CD4-positive, alpha-beta T cell treated with Interleukin-6 at 100 ng/mL for 8 hours (primary cell): ENCODE results near the gene CLIC1.
"Not testable (repeated sequence)": the region's sequence is repeated elsewhere in the genome, so short reads cannot be mapped to it uniquely, and the experiment has no call there.

Experiments
- DNase-seq: peaks from one replicate; pipeline ENCODE4 v3.0.0-alpha.2; 2020; ENCODE audit warnings: mixed read lengths, low spot score

The CLIC1 gene

DNA sequence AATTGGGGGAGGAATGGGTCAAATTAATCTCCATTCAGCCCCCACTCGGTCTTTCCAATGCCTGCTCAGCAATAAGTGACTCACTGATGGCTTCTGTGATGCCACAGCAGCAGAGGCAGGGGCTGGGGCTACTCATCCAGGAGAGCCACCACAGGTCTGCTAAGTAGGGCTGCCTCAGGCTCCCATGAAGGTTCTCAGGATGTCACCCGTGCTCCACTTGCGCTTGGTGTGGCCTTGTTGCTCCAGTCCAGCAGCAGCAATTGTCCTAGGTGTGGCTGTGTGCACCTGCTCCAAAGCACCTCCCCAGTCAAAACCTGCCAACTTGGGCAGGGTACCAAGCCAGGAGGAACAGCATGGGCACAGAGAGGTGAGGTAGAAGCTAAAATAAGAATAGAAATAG lies 14.2 kb downstream of the CLIC1 start:
- no peak for DNase-seq

DNA sequence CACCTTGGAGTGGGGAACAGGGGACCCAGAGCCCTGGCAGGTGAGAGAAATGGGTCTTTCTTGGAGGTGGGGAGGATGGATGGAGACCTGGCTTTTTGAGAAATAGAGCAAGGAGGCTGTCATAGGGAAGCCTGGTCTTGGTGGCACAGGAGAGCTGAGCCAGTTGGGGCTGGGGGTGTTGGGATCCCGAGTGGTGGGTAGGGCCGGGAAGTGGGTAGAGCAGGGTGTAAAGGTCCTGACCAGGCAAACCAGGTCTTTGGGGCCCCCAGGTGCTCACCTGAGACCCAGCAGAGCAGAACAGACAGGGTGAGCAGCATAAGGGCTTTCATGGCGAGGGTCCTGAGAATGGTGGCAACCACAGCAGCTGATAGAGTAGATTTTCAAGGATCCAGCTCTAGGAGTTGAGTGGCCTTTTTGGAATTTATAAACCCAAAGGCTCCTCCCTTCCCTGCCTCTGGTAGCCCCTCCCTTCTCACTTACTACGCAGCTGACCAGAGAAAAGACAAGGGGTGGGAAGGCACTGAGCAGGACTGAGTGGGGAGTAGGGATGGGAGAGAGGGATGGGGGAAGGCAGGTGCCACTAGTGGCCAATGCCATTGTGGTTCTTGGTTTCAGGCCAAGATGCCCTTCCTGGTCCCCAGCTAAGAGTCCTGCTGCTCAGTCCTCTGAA lies 14.8 kb downstream of the CLIC1 start, which contains the start of gene LY6G6C:
Gene LY6G6C (minus strand): TSS at position 396 of the 670 bp plus-strand sequence. CDS start 67 bp downstream, at position 329.
- no peak for DNase-seq

DNA sequence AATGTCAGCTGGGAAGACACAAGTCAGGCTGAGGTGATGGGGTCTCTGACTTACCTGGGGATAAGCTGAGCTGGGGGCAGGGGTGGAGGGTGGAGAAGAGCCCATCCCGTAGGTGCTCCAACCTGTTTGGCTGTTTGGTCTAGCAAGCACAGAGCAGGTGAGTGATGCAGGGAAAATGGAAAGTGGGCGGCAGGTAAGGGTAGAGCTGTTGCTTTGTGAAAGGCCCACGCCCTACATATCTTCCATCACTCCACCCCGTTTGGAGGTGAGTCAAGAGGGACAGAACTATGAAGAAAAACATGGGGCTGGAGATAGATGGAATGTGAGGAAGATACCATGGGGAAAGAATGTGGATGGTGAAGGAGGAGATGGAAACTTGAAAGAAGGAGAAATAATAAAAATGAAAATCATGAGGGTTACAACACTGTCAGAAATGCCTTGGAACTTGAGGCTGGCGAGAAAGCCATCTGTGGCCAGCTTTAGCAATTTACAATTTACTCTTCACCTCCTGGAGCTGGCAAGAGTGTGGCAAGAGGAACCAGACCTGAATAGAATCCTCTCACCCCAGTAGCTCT lies 16.0 kb downstream of the CLIC1 start:
- no peak for DNase-seq

DNA sequence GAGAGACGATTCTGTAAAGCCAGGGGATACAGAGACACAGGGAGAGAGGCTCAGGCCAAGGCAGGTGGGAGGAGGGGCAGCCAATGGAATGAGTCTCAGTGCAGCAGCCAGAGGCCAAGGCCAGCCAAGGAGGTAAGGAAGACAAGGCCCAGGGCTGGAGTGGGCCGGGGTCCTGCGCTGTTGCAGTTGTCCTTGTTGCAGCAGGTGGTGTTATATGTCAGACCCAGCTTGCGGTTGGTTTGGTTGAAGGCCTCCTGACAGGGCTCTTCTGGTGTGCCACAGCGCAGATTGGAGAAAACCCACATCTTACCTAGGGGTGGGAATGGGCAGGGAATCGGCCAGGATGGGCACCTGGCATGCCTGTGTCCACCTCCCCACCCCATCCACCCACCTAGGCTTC lies 17.3 kb downstream of the CLIC1 start:
- no peak for DNase-seq

DNA sequence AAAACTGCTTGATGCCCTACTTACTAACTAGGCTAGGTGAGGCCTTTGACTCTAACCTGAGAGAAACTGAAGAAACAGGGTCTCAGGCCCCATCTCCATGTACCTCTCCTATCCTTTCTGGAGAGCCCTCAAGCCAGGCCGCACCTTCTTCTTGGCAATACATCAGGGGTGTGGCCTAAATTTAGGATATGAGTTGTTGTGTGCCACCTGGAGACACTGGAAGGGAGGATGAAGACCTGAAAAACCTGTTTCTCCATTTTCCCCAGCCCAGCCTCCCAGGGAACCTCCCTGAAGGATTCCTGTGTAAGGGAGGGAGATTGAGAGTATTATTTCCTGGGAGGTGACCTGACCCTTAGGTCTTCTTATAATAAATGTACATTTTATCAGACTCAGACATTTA lies 18.1 kb downstream of the CLIC1 start:
- DNase-seq, result no peak

DNA sequence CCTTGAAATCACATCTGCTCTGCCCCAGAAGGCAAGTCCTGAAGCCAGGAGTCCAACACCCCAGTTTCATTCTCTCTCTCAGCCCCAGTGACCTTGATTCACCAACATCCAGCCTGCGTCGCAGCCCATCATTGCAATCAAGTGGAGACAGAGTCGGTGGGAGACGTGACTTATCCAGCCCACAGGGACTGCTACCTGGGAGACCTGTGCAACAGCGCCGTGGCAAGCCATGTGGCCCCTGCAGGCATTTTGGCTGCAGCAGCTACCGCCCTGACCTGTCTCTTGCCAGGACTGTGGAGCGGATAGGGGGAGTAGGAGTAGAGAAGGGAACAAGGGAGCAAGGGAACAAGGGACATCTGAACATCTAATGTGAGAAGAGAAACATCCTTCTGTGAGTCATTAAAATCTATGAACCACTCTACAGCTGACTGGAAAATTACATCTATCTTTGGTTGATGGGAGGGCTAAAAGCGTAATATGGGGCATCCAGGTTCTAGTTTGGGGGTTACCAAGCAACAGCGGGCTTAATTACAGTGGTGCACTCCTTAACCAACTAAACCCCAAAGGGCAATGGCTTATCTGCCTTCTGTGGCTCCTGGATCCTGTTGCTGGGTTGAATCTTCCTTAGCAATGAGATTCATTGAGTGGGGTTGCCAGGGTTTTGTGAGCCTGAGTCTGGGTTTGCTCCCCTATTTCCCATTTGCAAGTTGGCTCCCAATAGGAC lies 18.7 kb downstream of the CLIC1 start:
- DNase-seq, result no peak

DNA sequence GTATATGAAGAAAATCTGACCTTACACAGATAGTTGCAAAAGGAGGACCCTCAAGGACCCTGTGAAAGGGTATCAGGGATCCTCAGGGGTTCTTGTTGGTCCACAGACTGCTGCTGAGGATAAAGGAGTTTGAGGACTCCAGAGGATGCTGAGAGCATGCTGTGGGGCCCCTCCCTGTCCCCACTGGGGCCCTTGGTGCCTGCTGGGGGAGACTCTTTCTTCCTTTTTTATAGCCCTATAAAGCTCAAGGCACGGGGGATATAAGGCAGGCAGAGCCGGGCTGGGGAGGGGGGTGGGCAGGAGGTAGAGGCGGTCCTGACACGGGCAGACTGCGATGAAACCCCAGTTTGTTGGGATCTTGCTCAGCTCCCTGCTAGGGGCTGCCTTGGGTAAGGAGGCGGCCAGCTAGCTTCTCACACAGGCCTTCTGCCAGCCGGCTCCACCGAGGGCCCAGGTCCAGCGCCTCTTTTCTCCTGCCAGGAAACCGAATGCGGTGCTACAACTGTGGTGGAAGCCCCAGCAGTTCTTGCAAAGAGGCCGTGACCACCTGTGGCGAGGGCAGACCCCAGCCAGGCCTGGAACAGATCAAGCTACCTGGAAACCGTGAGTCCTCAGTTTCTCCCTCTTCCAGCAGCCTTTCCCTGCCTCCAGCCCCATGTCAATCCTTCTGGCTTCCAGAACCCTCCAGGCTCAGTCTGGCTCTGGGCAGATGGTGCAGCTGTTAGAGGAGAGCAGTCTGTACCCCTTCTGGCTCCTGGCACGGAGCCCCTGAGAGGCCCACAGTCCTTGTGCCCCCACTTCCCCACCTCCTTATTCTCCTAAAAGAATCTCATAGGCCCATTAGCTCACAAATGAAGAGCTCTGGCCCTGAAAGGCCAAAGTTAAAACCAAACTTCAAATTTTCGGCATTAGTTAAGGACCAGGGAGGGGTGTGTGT lies 21.0 kb downstream of the CLIC1 start, which contains the start of gene LY6G6D:
Gene LY6G6D (plus strand): TSS at position 327 of the 937 bp plus-strand sequence. CDS start 8 bp downstream, at position 335.
- no peak for DNase-seq

DNA sequence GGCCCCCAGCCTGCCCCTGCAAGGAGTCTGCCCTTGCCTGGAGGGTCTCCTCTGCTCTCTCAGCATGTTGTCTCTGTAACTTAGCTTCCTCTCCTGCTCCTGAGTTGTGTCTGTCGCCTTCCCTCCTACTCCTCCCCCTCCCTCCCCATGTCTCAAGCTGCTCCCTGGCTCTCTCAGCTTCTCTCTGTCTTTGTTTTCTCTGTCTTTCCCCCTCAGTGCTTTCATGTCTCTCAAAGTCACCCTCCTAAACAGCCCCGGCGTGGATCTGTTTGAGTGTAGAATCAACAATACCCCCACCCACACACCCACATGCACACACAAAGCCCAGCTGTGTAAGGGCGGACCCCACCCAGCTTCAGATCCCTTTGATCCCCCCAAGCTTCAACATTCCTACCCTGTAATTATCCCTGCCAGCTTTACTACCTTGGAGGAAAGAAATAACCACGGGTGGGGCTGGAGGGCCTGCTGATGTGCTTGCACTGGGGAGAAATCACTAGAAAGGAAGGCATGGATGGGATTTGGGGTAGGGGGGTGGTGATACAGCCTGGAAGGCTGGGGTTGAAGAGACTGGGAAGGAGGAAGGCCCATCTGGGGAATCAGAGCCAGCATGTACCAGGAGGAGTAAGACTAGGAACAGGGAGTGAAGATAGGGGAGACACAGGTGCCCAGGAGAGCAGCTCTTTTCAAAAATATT lies 22.2 kb downstream of the CLIC1 start:
- no peak for DNase-seq

DNA sequence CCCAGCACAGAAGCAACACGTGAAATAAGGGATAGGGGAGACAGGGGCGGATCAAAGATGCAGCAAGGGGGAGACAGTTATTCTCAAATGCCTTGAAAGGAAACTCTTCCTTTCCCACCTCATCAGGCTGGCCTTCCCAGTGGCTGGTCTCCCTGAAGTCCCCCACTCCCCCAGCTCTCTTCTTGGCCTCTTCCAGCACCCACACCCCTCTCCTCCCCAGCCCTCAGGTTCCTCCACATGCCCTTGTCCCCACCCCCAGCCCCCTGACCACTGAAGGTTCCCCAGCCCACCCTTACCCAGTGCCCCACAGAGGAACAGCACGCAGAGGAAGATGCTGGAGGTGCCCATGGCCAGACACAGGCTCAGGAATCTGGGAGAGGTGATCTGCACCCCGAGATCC lies 22.9 kb downstream of the CLIC1 start:
- no peak for DNase-seq

DNA sequence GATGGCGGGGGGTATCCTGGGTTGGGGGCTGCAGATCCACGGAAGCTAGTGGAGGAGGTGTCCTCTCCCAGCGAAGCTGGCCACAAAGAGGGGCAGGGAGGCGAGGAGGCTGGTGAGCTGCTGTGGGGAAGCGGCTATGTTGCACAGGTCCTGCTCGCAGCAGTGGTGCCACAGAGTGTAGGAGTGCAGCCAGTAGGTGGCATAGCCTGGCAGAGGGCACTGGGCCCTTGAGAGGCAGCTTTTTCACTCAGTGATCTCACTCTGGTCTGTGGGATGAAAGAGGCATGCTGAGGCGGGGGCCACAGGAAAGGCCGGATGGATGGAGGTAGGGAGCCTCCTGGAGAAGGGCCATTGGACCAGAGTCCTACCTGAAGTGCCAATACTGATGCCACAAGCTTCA lies 24.0 kb downstream of the CLIC1 start:
- no peak for DNase-seq

DNA sequence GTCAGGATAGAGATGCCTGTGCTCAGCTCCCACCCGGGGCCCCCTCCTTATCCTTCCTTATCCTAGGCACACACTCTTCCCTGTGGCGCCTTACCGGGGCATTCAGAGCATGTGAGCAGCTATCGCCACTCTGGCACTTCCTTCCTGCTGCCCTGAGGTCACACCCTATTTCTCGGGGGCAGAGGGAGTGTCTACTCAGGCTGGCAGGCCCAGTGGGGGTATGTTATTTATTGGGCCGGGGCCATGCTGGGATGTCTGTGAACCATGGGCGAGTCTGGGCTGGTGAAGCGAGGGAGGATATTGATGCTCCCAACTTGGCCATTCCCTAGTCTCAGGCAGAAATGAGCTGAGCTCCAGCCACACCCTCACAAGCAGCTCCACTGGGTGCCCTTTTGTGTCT lies 25.1 kb downstream of the CLIC1 start:
- no peak for DNase-seq

DNA sequence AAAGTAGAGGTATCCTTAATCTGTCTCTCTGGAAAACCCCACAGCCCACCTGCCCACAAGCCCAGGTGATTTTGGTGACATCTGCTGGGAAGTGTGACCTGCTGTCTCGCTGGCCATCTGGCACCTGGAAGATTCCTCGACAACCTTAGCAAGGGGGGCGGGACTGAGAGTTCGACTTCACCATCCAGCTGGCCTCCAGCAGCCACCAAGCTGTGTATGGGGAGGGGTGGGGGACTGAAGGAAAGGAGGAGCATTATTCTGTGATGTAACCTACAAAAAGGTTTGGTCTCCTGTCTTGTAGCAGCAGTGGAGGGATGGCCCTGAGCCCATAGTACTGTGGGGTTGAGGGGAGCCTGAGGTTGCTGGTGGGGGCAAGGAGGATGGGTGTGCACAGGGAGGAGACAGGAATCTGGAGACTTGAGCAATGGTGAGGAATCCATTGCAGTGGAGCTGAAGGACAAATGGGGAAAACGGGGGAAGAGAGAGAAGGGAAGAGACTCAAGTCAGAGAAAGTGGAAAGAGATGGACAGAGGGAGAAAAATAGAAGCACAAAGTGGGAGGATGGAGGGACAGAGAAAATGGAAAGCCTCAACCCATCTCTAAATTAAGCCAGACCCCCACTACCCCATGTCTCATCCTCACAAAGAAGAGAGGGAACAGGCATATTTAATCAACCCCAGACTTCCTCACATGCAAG lies 25.7 kb downstream of the CLIC1 start:
- DNase-seq, result no peak

DNA sequence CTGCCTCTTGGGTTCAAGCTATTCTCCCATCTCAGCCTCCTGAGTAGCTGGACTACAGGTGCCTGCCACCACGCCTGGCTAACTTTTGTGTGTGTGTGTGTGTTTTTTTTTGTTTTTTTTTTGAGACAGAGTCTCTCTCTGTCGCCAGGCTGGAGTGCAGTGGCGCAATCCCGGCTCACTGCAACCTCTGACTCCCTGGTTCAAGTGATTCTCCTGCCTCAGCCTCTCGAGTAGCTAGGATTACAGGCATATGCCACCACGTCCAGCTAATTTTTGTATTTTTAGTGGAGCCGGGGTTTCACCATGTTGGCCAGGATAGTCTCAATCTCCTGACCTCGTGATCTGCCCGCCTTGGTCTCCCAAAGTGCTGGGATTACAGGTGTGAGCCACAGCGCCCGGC lies 27.2 kb downstream of the CLIC1 start:
- DNase-seq, result not testable (repeated sequence)

DNA sequence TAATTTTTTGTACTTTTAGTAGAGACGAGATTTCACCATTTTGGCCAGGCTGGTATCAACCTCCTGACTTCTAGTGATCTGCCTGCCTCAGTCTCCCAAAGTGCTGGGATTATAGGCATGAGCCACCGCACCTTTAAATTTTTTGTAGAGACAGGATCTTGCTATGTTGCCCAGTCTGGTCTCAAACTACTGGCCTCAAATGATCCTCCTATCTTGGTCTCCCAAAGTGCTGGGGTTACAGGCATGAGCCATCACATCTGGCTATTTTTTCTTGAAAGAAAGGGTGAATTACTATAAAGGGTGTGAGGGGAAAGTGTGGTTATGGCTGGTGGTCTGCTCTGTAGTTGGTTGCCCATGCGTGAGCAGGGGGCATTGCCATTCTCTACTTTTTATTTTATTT lies 28.1 kb downstream of the CLIC1 start:
- no peak for DNase-seq

DNA sequence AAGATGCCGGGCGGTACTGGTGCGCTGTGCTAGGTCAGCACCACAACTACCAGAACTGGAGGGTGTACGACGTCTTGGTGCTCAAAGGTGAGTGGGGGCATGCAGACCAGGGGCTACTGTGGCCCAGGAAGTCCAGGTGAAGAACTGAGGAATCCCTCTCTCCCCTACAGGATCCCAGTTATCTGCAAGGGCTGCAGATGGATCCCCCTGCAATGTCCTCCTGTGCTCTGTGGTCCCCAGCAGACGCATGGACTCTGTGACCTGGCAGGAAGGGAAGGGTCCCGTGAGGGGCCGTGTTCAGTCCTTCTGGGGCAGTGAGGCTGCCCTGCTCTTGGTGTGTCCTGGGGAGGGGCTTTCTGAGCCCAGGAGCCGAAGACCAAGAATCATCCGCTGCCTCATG lies 28.6 kb downstream of the CLIC1 start:
- DNase-seq, result no peak

DNA sequence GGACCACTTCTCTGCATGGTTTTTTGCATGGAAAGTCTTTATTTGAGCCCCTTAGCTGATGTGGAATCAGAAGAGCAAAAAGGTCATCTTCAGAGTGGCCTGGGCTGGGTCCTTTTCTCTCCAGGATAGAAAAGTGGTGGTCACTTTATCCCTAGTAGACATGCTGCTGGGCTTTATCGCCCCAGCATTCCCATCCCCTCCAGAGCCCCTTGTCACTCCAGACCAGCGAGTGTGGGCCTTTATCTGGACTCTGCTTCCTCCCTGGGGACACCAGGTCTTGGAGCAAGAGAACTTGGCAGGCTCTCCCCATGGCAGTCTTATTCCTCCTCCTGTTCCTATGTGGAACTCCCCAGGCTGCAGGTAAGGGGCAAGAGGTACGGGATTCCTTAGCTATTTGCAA lies 29.7 kb downstream of the CLIC1 start, which contains the start of gene LY6G6F:
Gene LY6G6F (plus strand): TSS at position 268 of the 400 bp plus-strand sequence. CDS start 41 bp downstream, at position 309.
- no peak for DNase-seq

DNA sequence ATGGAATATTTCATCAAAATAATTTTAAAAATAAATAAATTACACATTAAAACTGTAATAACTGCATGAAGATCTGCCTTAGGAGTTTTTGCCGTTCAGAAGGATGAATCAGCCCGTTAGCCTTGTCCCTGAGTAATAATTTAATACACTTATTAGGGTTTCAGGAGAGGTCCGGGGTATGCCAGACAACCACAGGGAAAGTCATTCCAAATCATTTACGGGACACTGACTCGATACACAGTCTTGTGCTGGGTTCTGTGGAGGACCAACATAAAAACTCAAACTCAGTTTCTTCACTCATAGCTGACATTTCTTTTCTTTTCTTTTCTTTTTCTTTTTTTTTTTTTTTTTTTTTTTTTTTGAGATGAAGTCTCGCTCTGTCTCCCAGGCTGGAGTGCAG lies 30.4 kb downstream of the CLIC1 start:
- DNase-seq, result no peak

DNA sequence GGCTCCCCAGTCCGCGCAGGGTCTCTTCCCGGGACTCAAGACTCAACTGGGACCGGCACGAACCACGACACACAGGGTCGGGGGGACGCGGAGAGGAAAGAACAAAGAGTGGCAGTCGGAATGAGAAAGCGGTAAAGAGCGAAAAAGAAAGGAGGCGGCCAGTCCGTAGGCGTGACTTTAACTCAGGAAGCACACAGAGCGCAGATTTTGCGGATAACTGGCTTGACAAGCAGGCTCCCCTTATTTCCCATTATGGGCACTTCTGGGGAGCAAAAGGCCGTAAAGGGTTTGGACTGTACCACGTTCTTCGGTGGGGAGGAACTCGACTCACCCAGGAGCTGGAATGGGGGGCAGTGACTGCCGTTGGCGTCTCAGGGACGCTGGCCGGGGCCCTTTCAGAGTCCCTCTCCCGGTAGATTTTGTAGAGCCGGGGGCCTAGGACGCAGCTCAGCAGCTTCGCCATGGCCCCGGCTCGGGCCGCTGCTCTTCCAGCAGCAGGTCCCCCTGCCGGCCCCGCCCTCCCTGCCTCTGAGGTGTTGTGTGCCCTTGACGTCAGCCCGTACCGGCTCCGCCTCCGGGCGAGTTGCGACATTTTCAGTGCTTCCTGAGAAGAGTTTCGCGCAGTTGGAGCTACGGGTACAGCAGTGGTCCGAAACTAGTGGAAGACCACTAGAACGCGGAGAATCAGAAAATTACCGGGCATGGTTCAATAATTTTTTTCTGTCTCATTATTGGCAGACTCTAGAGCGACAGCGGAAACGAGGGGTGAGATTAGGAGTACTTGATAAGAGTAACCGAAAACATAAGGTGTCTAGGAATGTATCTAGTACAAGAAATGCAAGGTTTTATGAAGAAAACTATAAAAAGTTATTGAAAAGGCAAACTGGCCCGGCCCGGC lies 33.3 kb downstream of the CLIC1 start, which contains the start of gene ABHD16A:
Gene ABHD16A (minus strand): TSS at position 506 of the 898 bp plus-strand sequence. CDS start 43 bp downstream, at position 463.
- peak; percentile 98 for DNase-seq

DNA sequence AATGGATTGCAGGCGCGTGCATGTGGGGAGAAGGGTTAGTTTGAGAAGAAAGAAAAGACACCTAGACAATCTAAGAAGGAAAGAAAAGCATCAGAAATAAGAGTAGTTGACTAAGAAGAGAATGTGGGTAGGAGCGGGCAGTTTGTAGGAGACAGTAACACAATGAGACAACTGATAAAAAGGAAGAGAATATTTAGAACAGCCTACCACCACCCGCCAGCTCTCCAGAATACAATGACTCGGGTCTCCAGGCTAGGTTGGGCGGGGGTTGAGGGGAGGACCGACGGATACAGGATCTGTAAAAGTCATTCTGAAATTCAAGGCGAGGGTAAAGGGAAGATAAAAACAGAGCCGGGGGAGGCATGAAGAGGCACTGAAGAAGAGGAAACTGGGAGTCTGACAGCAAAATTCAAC lies 33.9 kb downstream of the CLIC1 start:
- no peak for DNase-seq
